MCF 10A (cell line): ENCODE data around the gene BRD2. TPM values are rescaled to one million over a fixed set of nuclear protein-coding genes. Genes with fewer than 3 reads are reported as not detected.

ENCODE experiments used
- BruUV-seq: library from RNA; stranded (reverse); fragments of 400-500 nt; replicated peaks from 2 replicates; lab custom pipeline; 2021; lab: Mats Ljungman, UMichigan
- CTCF ChIA-PET: fragments of 300-600 bp; sonication (Branson Sonifier 250); formaldehyde crosslinking; extraction: SDS; loops from one replicate; lab custom pipeline; 2021; ENCODE audit warnings: antibody characterized with exemption, inconsistent platforms; lab: Yijun Ruan, JAX
- POLR2A ChIA-PET: fragments of 300-600, 350-650 bp; sonication (Branson Sonifier 250); formaldehyde crosslinking; extraction: SDS; loops from one replicate; lab custom pipeline; 2020; ENCODE audit warnings: antibody characterized with exemption, inconsistent platforms; lab: Yijun Ruan, JAX
- DNase-seq: peaks from one replicate; pipeline ENCODE4 v3.0.0-alpha.2; 2018; ENCODE audit not compliant: unreplicated experiment
- H3K27ac Mint-ChIP-seq: one replicate; pipeline ENCODE4 v1.8.0; 2022; ENCODE audit warnings: mild to moderate bottlenecking, low read depth, mixed read lengths; ENCODE audit not compliant: unreplicated experiment
- H3K27me3 Mint-ChIP-seq: one replicate; pipeline ENCODE4 v1.8.0; 2022; ENCODE audit warnings: mixed read lengths; ENCODE audit not compliant: insufficient read depth, unreplicated experiment
- H3K36me3 Mint-ChIP-seq: one replicate; pipeline ENCODE4 v1.8.0; 2022; ENCODE audit warnings: mild to moderate bottlenecking, moderate library complexity, mixed read lengths; ENCODE audit not compliant: insufficient read depth, unreplicated experiment
- H3K4me1 Mint-ChIP-seq: one replicate; pipeline ENCODE4 v1.8.0; 2022; ENCODE audit warnings: mixed read lengths; ENCODE audit not compliant: insufficient read depth, unreplicated experiment
- H3K4me3 Mint-ChIP-seq: one replicate; pipeline ENCODE4 v1.8.0; 2022; ENCODE audit warnings: mild to moderate bottlenecking, moderate library complexity, mixed read lengths; ENCODE audit not compliant: unreplicated experiment
- H3K9me3 Mint-ChIP-seq: one replicate; pipeline ENCODE4 v1.8.0; 2022; ENCODE audit warnings: mixed read lengths; ENCODE audit not compliant: unreplicated experiment
- CTCF ChIP-seq: fragments of 200-600 bp; IDR thresholded peaks from one replicate; pipeline ENCODE4 v1.8.0; 2022; ENCODE audit warnings: antibody characterized with exemption, mild to moderate bottlenecking; ENCODE audit not compliant: unreplicated experiment
- intact Hi-C: fragments of 100-400 bp; cut with micrococcal nuclease; formaldehyde crosslinking; loops from 2 replicates; pipeline ENCODE4 v1.14.1; 2022
- total RNA-seq: library from RNA; stranded (reverse); gene quantifications from 2 replicates; pipeline ENCODE4 v1.2.3, GENCODE V29; 2022

BRD2 gene
- total RNA-seq, 1 experiment from 2014 or later: 223 TPM

- no peaks in the 10 kb centered on the region for H3K4me1 Mint-ChIP-seq
- intact Hi-C loops: no loop called here
- CTCF ChIA-PET: interaction anchor here (0.6 to 7.3 kb wide), 8 partner anchors 11 to 68 kb away, joined by 3 to 161 read pairs (median 6); partner anchors contain the start of gene HLA-DMA
Observed at GRCh38 chr6:32936239-32937152, 31.9 kb upstream of the BRD2 start.

GRCh38 chr6:32937230-32937633, 31.2 kb upstream of the BRD2 start:
- Mint-ChIP-seq H3K36me3 (no peaks in the 10 kb centered on the region), H3K4me3 (no peak overlapping the region), H3K4me1 (no peaks in the 10 kb centered on the region), H3K27ac (no peak overlapping the region), H3K9me3 (no peaks in the 10 kb centered on the region), H3K27me3 (peaks cover 89% of the 10 kb centered on the region)
- POLR2A ChIA-PET: interaction anchor here (0.6 to 0.9 kb wide), 2 partner anchors 30 to 99 kb away, joined by 3 read pairs; partner anchors contain the start of gene TAP2
- TF ChIP-seq CTCF: no peak
- BruUV-seq: no TSS peak
- DNase-seq: no peak
- CTCF ChIA-PET: interaction anchor here (0.9 kb wide), 1 partner anchor 47 kb away, joined by 3 read pairs; no protein-coding TSS in a partner anchor
- intact Hi-C loops: no loop called here

More at GRCh38 chr6:32936239-32937152, 31.9 kb upstream of the BRD2 start:
- BruUV-seq: no TSS peak
- Mint-ChIP-seq H3K36me3 (no peaks in the 10 kb centered on the region), H3K27me3 (peaks cover 87% of the 10 kb centered on the region), H3K4me3 (no peak overlapping the region), H3K27ac (no peak overlapping the region), H3K9me3 (no peaks in the 10 kb centered on the region)
- POLR2A ChIA-PET: interaction anchor here (0.9 to 2.0 kb wide), 4 partner anchors 12 to 48 kb away, joined by 3 to 6 read pairs (median 4); no protein-coding TSS in a partner anchor
- DNase-seq: no peak
- TF ChIP-seq CTCF: no peak

GRCh38 chr6:32938494-32938893, 29.9 kb upstream of the BRD2 start:
- CTCF ChIA-PET: no interaction called here
- BruUV-seq: no TSS peak
- no peak for DNase-seq
- H3K4me1 Mint-ChIP-seq: no peaks in the 10 kb centered on the region
- H3K27ac Mint-ChIP-seq: no peak overlapping the region
- no peaks in the 10 kb centered on the region for H3K36me3 Mint-ChIP-seq
- peaks cover 89% of the 10 kb centered on the region for H3K27me3 Mint-ChIP-seq
- intact Hi-C loops: no loop called here
- H3K4me3 Mint-ChIP-seq: no peak overlapping the region
- TF ChIP-seq CTCF: no peak
- POLR2A ChIA-PET: interaction anchor here (0.6 to 4.1 kb wide), 3 partner anchors 9 to 828 kb away, joined by 3 to 21 read pairs (median 4); no protein-coding TSS in a partner anchor
- H3K9me3 Mint-ChIP-seq: no peaks in the 10 kb centered on the region

GRCh38 chr6:32940656-32941213, 27.7 kb upstream of the BRD2 start, which contains the start of gene HLA-DMB:
HLA-DMB (minus strand) TSS chr6:32941028; CDS start chr6:32940807, 221 bp downstream.
- intact Hi-C loops: no loop called here
- DNase-seq: peak; percentile 75
- TF ChIP-seq CTCF: no peak
- Mint-ChIP-seq H3K4me1 (peaks cover 5% of the 10 kb centered on the region), H3K27ac (no peak within 1 kb of the TSS), H3K4me3 (no peak within 1 kb of the TSS), H3K9me3 (no peaks in the 10 kb centered on the region), H3K36me3 (no peaks in the 10 kb centered on the region), H3K27me3 (peaks cover 74% of the 10 kb centered on the region)
- ChIA-PET POLR2A (interaction anchor here (0.6 to 4.1 kb wide), 7 partner anchors 12 to 1079 kb away, joined by 3 to 21 read pairs (median 3); partner anchors contain the start of genes BRD2 and HLA-DMA), CTCF (interaction anchor here (0.6 to 5.2 kb wide), 5 partner anchors 8 to 176 kb away, joined by 3 to 51 read pairs (median 5); partner anchors contain the start of gene HLA-DMA)
- no TSS peak for BruUV-seq
